ENCODE measurements around the gene RICTOR. TPM values are rescaled to one million over a fixed set of nuclear protein-coding genes. Genes with fewer than 3 reads are reported as not detected.

RICTOR gene
- total RNA-seq, 4 donors from 2014 or later = 21.7 to 46.7 (median 33.4) TPM

DNA sequence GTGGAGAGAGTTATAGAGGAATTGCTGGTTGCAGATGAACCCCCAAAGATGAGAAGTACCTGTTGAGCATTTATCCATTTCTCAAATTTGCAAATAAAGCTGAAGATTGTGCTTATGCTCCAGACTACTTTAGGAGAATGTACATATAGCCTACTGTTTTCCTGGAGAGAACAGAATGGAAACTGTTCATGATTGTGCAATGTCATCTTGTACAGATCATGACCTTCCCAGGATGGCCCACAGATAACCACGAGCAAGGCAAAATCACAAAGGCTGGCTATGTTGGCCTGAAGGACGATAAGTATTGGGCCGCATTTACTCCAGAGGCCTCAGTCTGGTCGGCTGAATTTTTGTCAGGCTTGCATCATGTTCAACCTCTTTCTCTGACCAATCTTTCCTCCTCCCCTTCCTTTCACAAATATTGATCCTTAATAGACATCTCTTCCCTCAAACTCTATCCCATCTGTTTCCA, 28.5 kb upstream of the RICTOR start:
- intact Hi-C loops (cut with DNase I; ENCODE audit: low total_unique reads) = no loop called here
- no peak for TF ChIP-seq POLR2A (IDR thresholded peaks at IDR 0.05)
- TF ChIP-seq, protein P1, sequence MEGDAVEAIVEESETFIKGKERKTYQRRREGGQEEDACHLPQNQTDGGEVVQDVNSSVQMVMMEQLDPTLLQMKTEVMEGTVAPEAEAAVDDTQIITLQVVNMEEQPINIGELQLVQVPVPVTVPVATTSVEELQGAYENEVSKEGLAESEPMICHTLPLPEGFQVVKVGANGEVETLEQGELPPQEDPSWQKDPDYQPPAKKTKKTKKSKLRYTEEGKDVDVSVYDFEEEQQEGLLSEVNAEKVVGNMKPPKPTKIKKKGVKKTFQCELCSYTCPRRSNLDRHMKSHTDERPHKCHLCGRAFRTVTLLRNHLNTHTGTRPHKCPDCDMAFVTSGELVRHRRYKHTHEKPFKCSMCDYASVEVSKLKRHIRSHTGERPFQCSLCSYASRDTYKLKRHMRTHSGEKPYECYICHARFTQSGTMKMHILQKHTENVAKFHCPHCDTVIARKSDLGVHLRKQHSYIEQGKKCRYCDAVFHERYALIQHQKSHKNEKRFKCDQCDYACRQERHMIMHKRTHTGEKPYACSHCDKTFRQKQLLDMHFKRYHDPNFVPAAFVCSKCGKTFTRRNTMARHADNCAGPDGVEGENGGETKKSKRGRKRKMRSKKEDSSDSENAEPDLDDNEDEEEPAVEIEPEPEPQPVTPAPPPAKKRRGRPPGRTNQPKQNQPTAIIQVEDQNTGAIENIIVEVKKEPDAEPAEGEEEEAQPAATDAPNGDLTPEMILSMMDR (IDR thresholded peaks at IDR 0.05) = no peak
- WGBS, 2 donors = 87% methylated on average over 4 of the region's 4 CpGs
- no peak for DNase-seq (ENCODE audit: low spot score in 2 of 2)
- H3K4me3 ChIP-seq (ENCODE audit: low read depth, poor library complexity, severe bottlenecking) = no peak overlapping the region

DNA sequence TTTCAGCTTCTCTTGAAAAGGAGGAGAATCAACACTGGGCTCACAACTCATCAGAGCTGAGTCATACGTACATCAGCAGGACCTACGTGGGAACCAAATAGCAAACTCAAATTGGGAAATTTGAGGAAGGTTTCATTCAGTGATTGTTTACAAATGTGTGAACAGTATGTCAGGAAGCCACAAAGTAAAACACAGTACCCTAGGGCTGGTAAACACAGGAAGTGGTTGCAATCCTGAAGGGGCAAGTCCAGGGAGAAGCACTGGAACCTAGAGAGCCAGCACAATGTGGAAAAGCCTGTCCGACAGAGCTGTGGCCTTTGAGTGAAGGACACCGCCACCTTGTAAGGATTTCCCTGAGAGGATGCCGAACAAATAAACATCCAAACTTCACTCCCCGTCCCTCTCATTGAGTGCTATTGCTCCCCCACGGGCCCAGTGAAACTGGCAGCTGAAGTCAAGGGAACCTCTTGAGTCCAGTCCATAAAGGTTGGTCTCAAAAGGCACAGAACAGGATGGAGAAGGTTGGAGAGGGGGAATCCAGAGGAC, 26.7 kb upstream of the RICTOR start:
- 78% methylated on average over 7 of the region's 7 CpGs for WGBS, 2 donors
- TF ChIP-seq, protein P1 (IDR thresholded peaks at IDR 0.05) = no peak
- TF ChIP-seq POLR2A (IDR thresholded peaks at IDR 0.05) = no peak
- intact Hi-C loops (cut with DNase I; ENCODE audit: low total_unique reads) = no loop called here
- no peak overlapping the region for H3K4me3 ChIP-seq (ENCODE audit: low read depth, poor library complexity, severe bottlenecking)
- DNase-seq (ENCODE audit: low spot score in 2 of 2) = no peak

DNA sequence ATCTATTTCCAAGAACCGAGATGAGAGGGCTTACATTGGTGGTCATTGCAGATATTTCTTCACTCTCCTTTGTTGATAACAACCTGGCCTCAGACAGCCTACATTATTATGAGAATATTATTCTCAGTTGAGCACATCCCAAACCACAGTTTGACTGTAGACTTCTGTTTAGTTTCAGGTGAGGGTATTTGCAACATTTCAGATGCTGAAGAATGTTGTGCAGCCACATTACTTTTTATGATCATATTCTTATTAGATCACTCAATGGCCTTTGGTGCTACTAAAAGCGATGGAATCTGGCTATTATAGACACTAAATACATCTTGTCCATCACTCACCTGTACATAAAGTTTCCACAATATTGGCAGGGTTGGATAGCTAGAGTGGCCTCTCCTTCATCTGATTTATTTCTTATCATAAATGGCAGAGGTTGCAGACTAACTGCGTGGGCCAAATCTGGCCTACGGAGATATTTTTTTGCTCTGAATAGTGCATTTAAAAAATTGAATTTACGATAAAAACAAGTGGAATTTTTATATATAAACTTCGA, 26.2 kb upstream of the RICTOR start:
- H3K4me3 ChIP-seq (ENCODE audit: low read depth, poor library complexity, severe bottlenecking) = no peak overlapping the region
- intact Hi-C loops (cut with DNase I; ENCODE audit: low total_unique reads) = no loop called here
- WGBS, 2 donors = 90% methylated on average over 6 of the region's 6 CpGs

DNA sequence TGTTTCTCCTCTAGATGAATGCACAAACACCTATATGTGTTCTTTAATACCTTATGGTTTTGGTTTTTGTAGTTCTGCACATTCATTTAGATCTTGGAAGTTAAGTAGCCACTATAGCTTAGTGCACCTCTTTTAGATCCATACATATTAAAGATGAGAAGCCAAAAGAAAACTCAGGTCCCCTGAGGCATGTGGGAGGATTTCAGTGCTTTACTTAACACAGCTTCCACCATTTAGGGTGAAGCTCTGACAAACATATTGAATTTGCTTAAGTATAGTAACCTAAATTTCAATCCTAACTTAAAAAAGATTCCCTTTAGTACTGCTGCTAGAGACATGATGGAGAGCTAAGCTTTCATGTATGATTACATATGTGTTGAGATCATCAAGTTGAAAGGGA, 25.6 kb upstream of the RICTOR start:
- no peak for TF ChIP-seq POLR2A (IDR thresholded peaks at IDR 0.05)
- TF ChIP-seq, protein P1 (IDR thresholded peaks at IDR 0.05) = no peak
- H3K4me3 ChIP-seq (ENCODE audit: low read depth, poor library complexity, severe bottlenecking) = no peak overlapping the region
- intact Hi-C loops (cut with DNase I; ENCODE audit: low total_unique reads) = no loop called here
- no peak for DNase-seq (ENCODE audit: low spot score in 2 of 2)

More for the DNA sequence above, 26.2 kb upstream of the RICTOR start:
- TF ChIP-seq, protein P1 (IDR thresholded peaks at IDR 0.05) = no peak
- no peak for TF ChIP-seq POLR2A (IDR thresholded peaks at IDR 0.05)
- no peak for DNase-seq (ENCODE audit: low spot score in 2 of 2)

DNA sequence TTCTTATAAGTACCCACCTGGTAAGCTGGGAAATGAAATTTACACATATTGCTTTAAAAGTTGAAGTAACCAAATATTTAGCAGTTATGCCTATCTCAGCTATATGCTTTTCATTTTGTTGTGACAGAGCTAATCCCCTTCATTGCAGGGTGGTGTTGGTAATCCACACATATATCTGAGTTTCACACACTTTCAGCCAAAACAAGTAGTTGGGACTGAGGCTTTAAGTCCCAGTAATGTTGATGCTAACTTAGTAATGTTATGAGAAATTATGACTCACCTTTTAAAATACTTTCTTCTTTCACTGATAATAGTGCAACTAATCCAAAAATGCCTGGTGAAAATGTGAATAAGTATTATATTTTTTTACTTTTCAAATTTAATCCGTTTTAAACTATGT, 19.2 kb upstream of the RICTOR start:
- 51 to 55% methylated on average over 1 of the region's 1 CpG for WGBS, 2 donors
- no peak overlapping the region for H3K4me3 ChIP-seq (ENCODE audit: low read depth, poor library complexity, severe bottlenecking)
- intact Hi-C loops (cut with DNase I; ENCODE audit: low total_unique reads) = no loop called here
- DNase-seq (ENCODE audit: low spot score in 2 of 2) = no peak
- TF ChIP-seq, protein P1 (IDR thresholded peaks at IDR 0.05) = no peak
- no peak for TF ChIP-seq POLR2A (IDR thresholded peaks at IDR 0.05)

Measured in lower leg skin (tissue), 4 donors.